HPDE6-E6E7 (cell line): Measurements from ENCODE around the gene SELENOV.

Experiments used
- DNase-seq: peaks from one replicate; pipeline ENCODE4 v3.0.0; 2011; ENCODE audit warnings: missing footprints; ENCODE audit errors: extremely low spot score

Gene SELENOV

GRCh38 chr19:39520541-39521484 lies 5.9 kb downstream of the SELENOV start:
- no peak for DNase-seq

GRCh38 chr19:39524495-39524894 lies 9.6 kb downstream of the SELENOV start:
- DNase-seq, result no peak

DNA sequence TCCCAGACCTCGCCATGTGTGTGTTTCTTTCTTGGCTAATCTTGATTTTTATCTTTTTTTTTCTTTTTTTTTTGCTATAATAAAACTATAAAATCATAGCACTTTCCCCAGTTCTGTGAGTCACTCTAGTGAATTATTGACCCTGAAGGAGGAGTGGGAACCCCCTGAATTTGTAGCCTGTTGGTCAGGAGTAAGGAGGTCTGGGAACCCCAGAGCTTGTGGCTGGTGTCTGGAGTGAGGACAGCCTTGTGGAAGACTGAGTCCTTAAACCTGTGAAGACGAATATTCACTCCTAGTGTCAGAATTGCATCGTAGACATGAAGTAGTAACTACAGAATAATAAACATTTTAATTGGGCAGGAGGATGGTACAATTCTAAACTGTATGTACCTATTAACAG lies 10.3 kb downstream of the SELENOV start:
- DNase-seq, result no peak

DNA sequence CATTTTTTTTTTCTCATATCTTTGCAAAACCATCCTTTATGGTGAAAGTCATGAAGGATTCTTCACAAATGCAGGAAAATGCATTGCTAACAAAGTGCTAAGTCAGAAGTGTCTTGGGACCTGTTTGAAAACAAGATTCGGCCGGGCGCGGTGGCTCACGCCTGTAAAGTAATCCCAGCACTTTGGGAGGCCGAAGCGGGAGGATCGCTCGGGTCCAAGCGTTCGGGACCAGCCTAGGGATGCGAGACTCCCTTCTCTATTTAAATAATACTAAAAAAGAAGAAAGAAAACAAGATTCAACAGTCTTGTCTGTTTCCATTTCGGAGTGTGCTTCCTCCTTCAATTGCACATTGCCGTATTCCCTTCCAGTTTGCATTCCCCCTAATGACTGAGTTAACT lies 16.9 kb downstream of the SELENOV start:
- DNase-seq, result no peak

GRCh38 chr19:39532233-39533002 lies 17.5 kb downstream of the SELENOV start, which contains the start of gene EID2B:
Gene EID2B (minus strand): TSS chr19:39532852. CDS start chr19:39532802, 50 bp downstream.
- DNase-seq, result peak; percentile 97

GRCh38 chr19:39533003-39533512 lies 18.1 kb downstream of the SELENOV start:
- DNase-seq, result no peak

DNA sequence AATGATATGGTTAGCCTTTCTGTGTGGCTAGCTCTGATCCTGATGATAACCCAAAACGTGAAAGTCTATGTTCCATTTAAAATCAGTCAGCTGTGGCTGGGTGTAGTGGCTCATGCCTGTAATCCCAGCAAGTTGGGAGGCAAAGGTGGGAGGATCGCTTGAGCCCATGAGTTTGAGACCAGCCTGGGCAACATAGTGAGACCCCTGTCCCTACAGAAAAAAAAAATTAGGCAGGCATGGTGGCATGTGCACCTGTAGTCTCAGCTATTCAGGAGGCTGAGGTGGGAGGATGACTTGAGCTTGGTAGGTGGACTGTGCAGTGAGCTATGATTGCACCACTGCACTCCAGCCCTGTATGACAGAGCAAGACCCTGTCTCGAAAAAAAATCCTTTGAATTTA lies 18.9 kb downstream of the SELENOV start:
- DNase-seq, result no peak

- no peak for DNase-seq
Measured at GRCh38 chr19:39539165-39539517, 24.2 kb downstream of the SELENOV start.

DNA sequence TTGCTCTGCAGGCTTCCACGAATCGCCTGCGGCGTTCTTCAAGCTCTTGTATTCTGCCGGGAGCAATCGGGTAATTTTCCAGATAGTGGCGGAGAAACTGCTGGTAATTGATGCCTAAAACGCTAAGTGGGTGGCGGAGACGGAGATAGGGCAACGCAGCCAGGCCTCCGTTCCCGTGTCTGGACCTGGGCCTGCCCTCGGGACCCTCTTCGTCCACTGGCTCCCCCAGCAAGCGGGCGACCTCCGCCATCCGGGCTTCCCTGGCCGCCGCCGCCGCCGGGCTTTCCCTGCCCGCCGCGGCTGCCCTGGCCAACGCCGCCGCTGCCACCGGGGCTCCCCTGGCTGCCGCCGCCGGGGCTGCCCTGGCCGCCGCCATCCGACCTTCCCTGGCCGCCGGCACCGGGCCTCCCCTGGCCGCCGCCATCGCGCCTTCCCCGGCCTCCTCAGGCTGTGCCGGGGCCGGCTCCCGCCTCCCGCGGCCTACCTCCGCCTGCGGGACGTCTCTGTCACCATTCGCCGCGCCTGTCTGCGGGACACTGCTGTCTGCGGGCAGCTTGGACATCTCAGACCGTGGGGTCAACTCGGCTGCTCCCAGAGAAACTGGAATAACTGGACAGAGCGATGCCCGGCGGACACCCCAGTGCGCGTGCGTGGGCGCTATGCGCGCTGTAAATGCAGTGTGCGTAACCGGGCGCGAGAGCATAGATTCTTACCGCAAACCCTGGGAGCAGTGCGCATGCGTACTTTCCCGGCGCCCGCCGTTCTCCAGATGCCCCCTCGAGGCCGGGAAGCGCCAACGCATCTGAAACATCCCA lies 24.8 kb downstream of the SELENOV start, which contains the start of gene EID2:
EID2 (minus strand) TSS at position 644 of the 815 bp plus-strand sequence; CDS start at position 562, 82 bp downstream.
- DNase-seq, result peak; percentile 91

- DNase-seq, result no peak
Measured at GRCh38 chr19:39540333-39540673, 25.4 kb downstream of the SELENOV start.

- no peak for DNase-seq
Measured at GRCh38 chr19:39542206-39542605, 27.3 kb downstream of the SELENOV start.

- peak; percentile 35 for DNase-seq
Measured at GRCh38 chr19:39543477-39543857, 28.5 kb downstream of the SELENOV start.

DNA sequence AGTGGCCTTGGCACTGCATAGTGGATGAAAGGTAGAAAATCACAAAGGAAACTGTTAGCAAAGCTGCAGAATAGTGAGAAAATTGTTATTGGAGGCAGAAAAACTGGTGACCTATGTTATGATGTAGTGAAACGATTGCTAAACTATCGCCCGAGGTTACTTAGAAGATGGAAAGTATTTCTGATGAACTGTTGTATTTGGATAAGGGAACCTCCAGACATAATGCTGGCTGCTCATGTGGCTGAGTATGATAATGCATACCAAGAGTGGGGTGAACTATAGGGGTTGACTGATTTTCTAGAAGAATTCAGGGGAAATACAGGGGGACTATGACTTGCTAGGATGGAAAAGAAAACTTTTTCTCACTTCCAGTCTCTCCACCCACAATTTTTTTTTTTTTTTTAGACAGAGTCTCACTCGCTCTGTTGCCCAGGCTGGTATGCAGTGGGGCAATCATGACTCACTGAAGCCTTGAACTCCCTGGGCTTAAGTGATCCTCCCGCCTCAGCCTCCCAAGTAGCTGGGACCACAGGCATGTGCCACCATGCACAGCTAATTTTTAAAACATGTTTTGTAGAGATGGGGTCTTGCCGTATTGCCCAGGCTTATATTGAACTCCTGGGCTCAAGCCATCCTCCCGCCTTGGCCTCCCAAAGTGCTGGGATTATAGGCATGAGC lies 29.4 kb downstream of the SELENOV start:
- DNase-seq, result no peak

DNA sequence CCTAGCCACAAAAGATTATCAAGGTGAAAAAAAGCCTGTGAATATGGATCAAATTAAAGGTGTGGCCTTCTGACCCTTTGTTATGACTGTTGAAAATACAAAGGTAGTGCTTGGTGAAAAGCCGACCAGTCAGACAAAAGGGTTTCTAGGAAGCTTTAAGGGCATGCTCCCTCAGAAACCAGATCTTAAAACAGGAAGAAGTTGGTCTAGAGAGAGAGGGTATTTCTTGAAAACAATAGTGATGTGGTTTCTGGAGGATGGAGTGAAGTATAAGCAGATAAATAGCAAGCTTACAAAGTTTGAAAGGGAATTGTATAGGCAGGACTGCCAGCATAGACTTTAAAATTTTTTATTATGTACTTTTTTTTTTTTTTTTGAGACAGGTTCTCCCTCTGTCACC lies 30.0 kb downstream of the SELENOV start:
- DNase-seq, result no peak

DNA sequence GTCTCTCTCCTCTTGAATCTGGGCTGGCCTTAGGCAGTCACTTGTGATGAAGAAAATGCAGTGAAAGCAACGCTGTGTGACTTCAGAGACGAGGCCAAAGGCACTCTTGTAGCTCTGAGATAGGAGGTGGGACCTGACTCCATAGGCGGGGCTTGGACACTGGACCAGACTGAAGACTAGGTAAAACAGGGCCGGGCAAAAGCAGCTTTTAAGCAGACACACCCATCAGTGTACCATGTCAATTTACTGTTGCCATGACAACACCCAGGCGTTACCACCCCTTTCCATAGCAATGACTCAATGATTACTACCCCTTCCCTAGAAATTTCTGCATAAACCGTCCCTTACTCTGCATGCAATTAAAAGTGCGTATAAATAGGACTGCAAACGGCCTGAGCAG lies 31.7 kb downstream of the SELENOV start:
- DNase-seq, result no peak

DNA sequence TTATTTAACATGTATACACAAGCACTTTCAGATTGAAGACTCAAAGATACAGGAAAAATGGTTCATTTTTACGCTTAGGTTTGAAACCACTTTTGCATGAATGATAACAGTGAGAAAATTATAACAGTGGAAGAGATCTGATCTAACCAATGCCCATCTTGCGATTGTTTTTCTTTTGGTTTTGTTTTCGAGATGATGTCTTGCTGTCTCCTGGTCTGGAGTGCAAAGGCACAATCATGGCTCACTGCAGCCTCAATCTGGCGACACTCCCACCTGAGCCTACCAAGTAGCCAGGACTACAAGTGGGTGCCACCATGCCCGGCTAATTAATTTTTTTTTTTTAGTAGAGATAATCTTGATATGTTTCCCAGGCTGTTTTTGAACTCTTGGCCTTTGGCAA lies 35.3 kb downstream of the SELENOV start:
- no peak for DNase-seq

DNA sequence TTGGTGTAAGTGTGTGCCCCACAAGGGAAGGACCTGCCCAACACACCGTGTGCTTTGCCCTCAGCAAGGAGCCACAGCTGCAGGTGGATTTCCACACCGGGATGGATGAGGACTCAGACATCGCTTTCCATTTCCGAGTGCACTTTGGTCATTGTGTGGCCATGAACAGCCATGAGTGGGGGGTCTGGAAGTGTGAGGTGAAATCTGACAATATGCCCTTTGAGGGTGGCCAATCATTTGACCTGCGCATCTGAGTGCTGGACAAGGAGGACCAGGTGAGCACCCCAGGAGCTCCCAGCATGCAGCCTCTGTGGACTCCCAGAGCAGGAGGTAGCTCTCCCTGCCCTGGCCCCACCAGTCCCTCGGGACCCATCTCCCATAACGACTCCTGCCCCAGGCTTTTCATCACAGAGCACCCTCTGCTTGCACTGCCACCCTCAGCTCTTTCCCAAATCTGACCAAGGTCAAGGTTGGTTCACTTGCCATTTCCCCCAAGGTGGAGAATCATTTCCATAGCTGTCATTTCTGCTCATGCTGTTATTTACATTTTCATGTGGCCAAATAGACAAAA lies 38.2 kb downstream of the SELENOV start:
- no peak for DNase-seq

DNA sequence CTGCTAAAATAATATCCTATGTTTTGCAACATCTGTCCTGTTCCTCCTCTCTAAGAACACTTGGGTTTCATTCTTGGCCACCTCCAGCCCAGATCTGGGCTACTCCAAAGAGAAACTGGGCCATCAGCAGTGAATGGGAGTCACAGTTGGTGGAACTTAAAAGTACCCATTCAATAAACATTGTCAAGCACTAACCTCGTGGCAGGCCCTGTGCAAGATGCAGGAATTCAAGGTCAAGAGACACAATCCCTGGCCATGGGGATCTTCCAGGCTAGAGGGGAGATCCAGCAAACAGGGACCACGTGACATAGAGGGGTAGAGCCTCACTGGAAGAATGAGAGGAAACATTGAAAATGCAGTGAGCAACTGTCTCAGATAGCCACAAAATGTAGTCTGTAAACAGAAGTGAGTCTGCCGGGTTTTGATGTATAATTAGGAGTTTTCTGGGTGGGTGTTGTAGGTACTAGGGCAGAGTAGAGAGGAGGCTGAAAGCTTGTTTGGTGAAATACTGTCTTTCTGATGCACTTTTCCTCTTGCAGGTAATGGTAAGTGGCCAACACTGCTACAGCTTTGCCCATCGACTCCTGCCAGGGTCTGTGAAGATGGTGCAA lies 39.9 kb downstream of the SELENOV start:
- DNase-seq, result no peak

DNA sequence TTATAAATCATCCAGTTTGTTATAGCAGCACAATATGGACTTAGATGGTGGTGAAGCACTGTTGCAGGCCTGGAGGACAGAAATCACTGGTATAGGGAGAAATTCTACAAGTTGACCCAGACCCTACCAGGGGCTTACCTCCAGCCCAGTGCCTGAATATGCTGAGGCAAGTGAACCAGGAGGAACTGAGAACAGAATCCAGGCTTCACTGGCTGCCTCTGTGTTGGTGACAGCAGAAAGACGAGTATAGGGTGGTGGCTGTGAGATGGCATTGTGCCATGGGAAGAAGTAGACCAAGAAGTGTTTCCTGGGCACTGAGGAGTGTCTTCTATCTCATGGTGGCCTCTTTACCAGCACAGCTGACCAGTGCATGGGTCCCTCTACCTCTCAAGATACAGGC lies 40.9 kb downstream of the SELENOV start:
- no peak for DNase-seq
